GM12878 (cell line): ENCODE data around the gene C11orf91. TPM values are rescaled to one million over a fixed set of nuclear protein-coding genes. Genes with fewer than 3 reads are reported as not detected.

ENCODE experiments used
- ATAC-seq: fragments of 200-7000 bp; cut with Tn5 transposase; 3 replicates; pipeline ENCODE4 v1.9.1; 2020; ENCODE audit warnings: mild to moderate bottlenecking, moderate library complexity
- BruUV-seq: library from RNA; stranded (reverse); fragments of 400-500 nt; replicated peaks from 2 replicates; lab custom pipeline; 2021; lab: Mats Ljungman, UMichigan
- CTCF ChIA-PET: fragments of 300-600 bp; sonication (Branson Sonifier 250); formaldehyde crosslinking; extraction: SDS; loops from one replicate; lab custom pipeline; 2021; ENCODE audit warnings: inconsistent platforms; lab: Yijun Ruan, JAX
- POLR2A ChIA-PET: fragments of 350-600 bp; formaldehyde crosslinking; extraction: SDS; loops from one replicate; lab custom pipeline; 2021; ENCODE audit warnings: inconsistent platforms; lab: Charles Lee
- RAD21 ChIA-PET: fragments of 300-600 bp; sonication (Branson Sonifier 250); formaldehyde crosslinking; loops from one replicate; lab custom pipeline; 2023; ENCODE audit warnings: antibody characterized with exemption; ENCODE audit not compliant: unreplicated experiment; lab: Charles Lee
- SMC1A ChIA-PET: fragments of 300-600 bp; sonication (Branson Sonifier 250); formaldehyde crosslinking; loops from one replicate; lab custom pipeline; 2023; ENCODE audit not compliant: unreplicated experiment, uncharacterized antibody; lab: Charles Lee
- DNase-seq: peaks from one replicate; pipeline ENCODE4 v3.0.0-alpha.2; 2011; ENCODE audit warnings: low read depth, low spot score
- FAIRE-seq: peaks from 3 replicates; lab custom pipeline; 2011; peaks lifted over from hg19 to GRCh38; lab: Jason Lieb, UNC
- H2AFZ ChIP-seq: 2 replicates; pipeline ENCODE4 v1.6.0; 2011; ENCODE audit warnings: low read depth, low read length, control low read depth; ENCODE audit not compliant: control insufficient read depth
- H3K27ac ChIP-seq: 2 replicates; pipeline ENCODE4 v1.5.1; 2011; ENCODE audit warnings: control low read depth; ENCODE audit not compliant: control insufficient read depth, insufficient read depth
- H3K27me3 ChIP-seq, 2 experiments: replicated peaks in 1 of 2; 2 replicates each; pipeline versions ENCODE4 v1.6.0 to v1.6.1; 2011; ENCODE audit warnings: low read length in 1 of 2; ENCODE audit not compliant: control insufficient read depth in 2 of 2, insufficient read depth in 2 of 2
- H3K36me3 ChIP-seq, 2 experiments: 2 replicates each; pipeline ENCODE4 v1.5.1; 2011; ENCODE audit warnings: low read length in 1 of 2; ENCODE audit not compliant: control insufficient read depth in 2 of 2, insufficient read depth in 2 of 2
- H3K4me1 ChIP-seq: 2 replicates; pipeline ENCODE4 v1.6.1; 2011; ENCODE audit warnings: mild to moderate bottlenecking, low read length, moderate library complexity, mixed read lengths; ENCODE audit not compliant: control insufficient read depth, insufficient read depth
- H3K4me2 ChIP-seq: 2 replicates; pipeline ENCODE4 v1.6.0; 2011; ENCODE audit warnings: control low read depth; ENCODE audit not compliant: control insufficient read depth, insufficient read depth
- H3K4me3 ChIP-seq: fragments of 200-600 bp; sonication (generic); 2 replicates; pipeline ENCODE4 v1.5.1; 2016
- H3K79me2 ChIP-seq: 2 replicates; pipeline ENCODE4 v1.6.0; 2011; ENCODE audit warnings: low read length; ENCODE audit not compliant: control insufficient read depth, insufficient read depth
- H3K9ac ChIP-seq: 2 replicates; pipeline ENCODE4 v1.8.0; 2011; ENCODE audit warnings: low read length, control low read depth, mixed read lengths; ENCODE audit not compliant: control insufficient read depth, insufficient read depth
- H3K9me3 ChIP-seq: replicated peaks from 3 replicates; pipeline ENCODE4 v1.5.1; 2011; ENCODE audit warnings: mild to moderate bottlenecking, low read length; ENCODE audit not compliant: control insufficient read depth, insufficient read depth
- H4K20me1 ChIP-seq: 2 replicates; pipeline ENCODE4 v1.6.0; 2011; ENCODE audit not compliant: control insufficient read depth, insufficient read depth
- BCL11A ChIP-seq: IDR thresholded peaks from 2 replicates; pipeline ENCODE4 v1.6.1; 2011; ENCODE audit warnings: low read depth, low read length
- BHLHE40 ChIP-seq, 2 experiments: fragments of 450-650 bp in 1 of 2; IDR thresholded peaks; 2 replicates each; pipeline ENCODE4 v1.6.1; 2011 to 2017; ENCODE audit warnings: low read depth in 2 of 2, borderline replicate concordance in 1 of 2, improper control_type of control experiment in 1 of 2, low read length in 1 of 2, mild to moderate bottlenecking in 1 of 2
- CBX3 ChIP-seq: fragments of 200-600 bp; sonication (generic); IDR thresholded peaks from 2 replicates; pipeline ENCODE4 v1.6.1; 2016; ENCODE audit warnings: low read depth, borderline replicate concordance
- CHD2 ChIP-seq: IDR thresholded peaks from 2 replicates; pipeline ENCODE4 v1.6.1; 2011; ENCODE audit warnings: low read depth, low read length, improper control_type of control experiment, borderline replicate concordance
- EED ChIP-seq: sonication (generic); IDR thresholded peaks from 2 replicates; pipeline ENCODE4 v1.6.1; 2016; ENCODE audit warnings: antibody characterized with exemption, low read depth
- KAT2A ChIP-seq: conservative IDR thresholded peaks from 2 replicates; pipeline ENCODE4 v1.6.1; 2011; ENCODE audit warnings: low read depth, low read length; ENCODE audit not compliant: control insufficient read depth
- POLR2AphosphoS5 ChIP-seq: IDR thresholded peaks from 2 replicates; pipeline ENCODE4 v1.6.1; 2011; ENCODE audit warnings: mild to moderate bottlenecking, low read length, inconsistent platforms
- SPI1 ChIP-seq: IDR thresholded peaks from 2 replicates; pipeline ENCODE4 v1.6.1; 2011; ENCODE audit warnings: low read depth, mild to moderate bottlenecking, low read length, moderate library complexity, borderline replicate concordance; ENCODE audit not compliant: insufficient read depth
- WGBS: methylation state at CpG from one replicate; pipeline ENCODE4 v1.1.6; 2016; ENCODE audit warnings: low lambda C conversion rate; ENCODE audit not compliant: insufficient replicate concordance, insufficient coverage; ENCODE audit errors: missing lambda C conversion rate; 5-methylcytosine and 5-hydroxymethylcytosine counted together
- in situ Hi-C: fragments of 300-500 bp; cut with MboI; formaldehyde crosslinking; loops from 9 replicates; pipeline ENCODE4 v1.14.3; 2018; ENCODE audit warnings: mixed read lengths
- intact Hi-C: fragments of 100-400 bp; cut with micrococcal nuclease; formaldehyde crosslinking; loops from one replicate; pipeline ENCODE4 v1.14.2; 2022; ENCODE audit not compliant: unreplicated experiment
- polyA plus RNA-seq, 11 experiments: library from polyadenylated mRNA; depleted of rRNA in 4 of 11; unstranded in 6 of 11; stranded (reverse) in 5 of 11; fragments of >200 nt; fragmentation: Nextera tagmentation in 4 of 11; fragmentation: Illumina TruSeq in 1 of 11; extraction: Ambion mirVana in 4 of 11; extraction: Trizol in 1 of 11; gene quantifications; 1 replicate in 1 of 11; 2 replicates in 10 of 11; pipeline versions ENCODE4 v1.2.1 to v1.2.3, GENCODE V29; 2011 to 2016; ENCODE audit warnings: inconsistent platforms in 2 of 11, missing spikeins in 2 of 11, low read depth in 1 of 11
- total RNA-seq, 4 experiments: library from RNA; depleted of rRNA in 3 of 4; stranded (reverse); fragments of >200 nt in 3 of 4; fragmentation: Illumina TruSeq in 1 of 4; extraction: Trizol in 1 of 4; gene quantifications; 2 replicates each; pipeline versions ENCODE4 v1.2.1 to v1.2.3, GENCODE V29; 2013 to 2021
- TF ChIP-seq, protein P1 (sequence below): fragments of 450-650 bp; formaldehyde crosslinking; IDR thresholded peaks from 2 replicates; pipeline ENCODE4 v1.4.0; 2022; ENCODE audit warnings: mild to moderate bottlenecking, moderate library complexity
- TF ChIP-seq, protein P2 (sequence below): fragments of 450-650 bp; IDR thresholded peaks from 2 replicates; pipeline ENCODE4 v1.6.1; 2014; ENCODE audit warnings: mild to moderate bottlenecking

The C11orf91 gene
- total and polyA plus RNA-seq, 10 of the 15 experiments (the other 5 are each of a cell fraction or from before 2014, with no cell fraction given), result not detected

DNA sequence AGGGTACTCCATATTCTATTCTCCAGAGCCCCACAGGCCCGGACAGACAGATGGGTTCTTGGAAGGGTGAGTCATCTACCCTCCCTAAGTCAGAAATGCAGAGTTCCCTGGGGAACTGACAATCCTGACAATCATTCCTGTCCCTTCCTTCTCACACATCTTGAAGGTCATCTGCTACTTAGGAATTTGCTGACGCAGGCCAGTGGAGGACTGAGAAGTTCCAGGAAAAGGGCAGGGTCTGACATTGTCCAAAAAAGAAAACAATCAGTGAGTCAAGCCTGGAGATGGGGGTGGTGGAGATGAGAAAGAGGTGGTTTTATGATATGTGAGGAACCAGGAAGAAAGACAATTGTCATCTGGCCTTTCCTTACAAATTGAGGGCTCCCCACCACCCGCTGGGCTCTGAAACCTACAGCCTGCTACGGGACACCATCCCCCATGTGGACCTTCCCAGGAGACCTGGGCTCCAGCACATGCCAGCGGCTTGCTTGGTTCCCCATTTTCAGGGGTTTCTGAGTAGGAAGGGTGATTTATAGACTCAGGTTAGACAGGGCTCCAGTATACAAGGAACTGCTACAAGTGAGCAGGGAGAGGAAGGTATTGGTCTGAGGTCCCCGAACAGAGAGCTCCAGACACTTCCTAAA, 22.7 kb upstream of the C11orf91 start:
- Histone ChIP-seq H3K4me2 (peak overlapping the region; percentile 65), H4K20me1 (no peaks in the 10 kb centered on the region), H3K4me1 (peaks cover 24% of the 10 kb centered on the region), H3K79me2 (peaks cover 33% of the 10 kb centered on the region), H3K9ac (no peak overlapping the region; the same call in none of the 2 replicates), H3K27me3 (no peaks in the 10 kb centered on the region), H3K36me3 (peaks cover 9 to 18% of the 10 kb centered on the region in 2 experiments; a peak in 3 of 4 replicates), H3K4me3 (peak overlapping the region; percentile 31; the same call in 1 of the 2 replicates), H3K27ac (peak overlapping the region; percentile 62), H2AFZ (no peak overlapping the region), H3K9me3 (no peaks in the 10 kb centered on the region)
- 44% methylated on average over 6 of the region's 6 CpGs for WGBS
- TF ChIP-seq BCL11A (no peak), POLR2AphosphoS5 (no peak), BHLHE40 (IDR thresholded peaks at IDR 0.05; ENCODE audit: borderline replicate concordance in 1 of 2, low read depth in 2 of 2, low read length in 1 of 2) (peak; percentile 35 to 51; a peak in 1 of 4 replicates), CHD2 (no peak), SPI1 (peak; percentile 1; the same call in 1 of the 2 replicates), KAT2A (no peak), EED (peak; percentile 26; the same call in 1 of the 2 replicates), CBX3 (no peak)
- TF ChIP-seq, protein P1, sequence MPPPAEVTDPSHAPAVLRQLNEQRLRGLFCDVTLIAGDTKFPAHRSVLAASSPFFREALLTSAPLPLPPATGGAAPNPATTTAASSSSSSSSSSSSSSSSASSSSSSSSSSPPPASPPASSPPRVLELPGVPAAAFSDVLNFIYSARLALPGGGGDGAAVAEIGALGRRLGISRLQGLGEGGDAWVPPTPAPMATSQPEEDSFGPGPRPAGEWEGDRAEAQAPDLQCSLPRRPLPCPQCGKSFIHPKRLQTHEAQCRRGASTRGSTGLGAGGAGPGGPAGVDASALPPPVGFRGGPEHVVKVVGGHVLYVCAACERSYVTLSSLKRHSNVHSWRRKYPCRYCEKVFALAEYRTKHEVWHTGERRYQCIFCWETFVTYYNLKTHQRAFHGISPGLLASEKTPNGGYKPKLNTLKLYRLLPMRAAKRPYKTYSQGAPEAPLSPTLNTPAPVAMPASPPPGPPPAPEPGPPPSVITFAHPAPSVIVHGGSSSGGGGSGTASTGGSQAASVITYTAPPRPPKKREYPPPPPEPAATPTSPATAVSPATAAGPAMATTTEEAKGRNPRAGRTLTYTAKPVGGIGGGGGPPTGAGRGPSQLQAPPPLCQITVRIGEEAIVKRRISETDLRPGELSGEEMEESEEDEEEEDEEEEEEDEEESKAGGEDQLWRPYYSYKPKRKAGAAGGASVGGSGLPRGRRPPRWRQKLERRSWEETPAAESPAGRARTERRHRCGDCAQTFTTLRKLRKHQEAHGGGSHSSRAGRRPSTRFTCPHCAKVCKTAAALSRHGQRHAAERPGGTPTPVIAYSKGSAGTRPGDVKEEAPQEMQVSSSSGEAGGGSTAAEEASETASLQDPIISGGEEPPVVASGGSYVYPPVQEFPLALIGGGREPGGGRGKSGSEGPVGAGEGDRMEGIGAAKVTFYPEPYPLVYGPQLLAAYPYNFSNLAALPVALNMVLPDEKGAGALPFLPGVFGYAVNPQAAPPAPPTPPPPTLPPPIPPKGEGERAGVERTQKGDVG (CRISPR knock-in tag), result no peak
- TF ChIP-seq, protein P2, sequence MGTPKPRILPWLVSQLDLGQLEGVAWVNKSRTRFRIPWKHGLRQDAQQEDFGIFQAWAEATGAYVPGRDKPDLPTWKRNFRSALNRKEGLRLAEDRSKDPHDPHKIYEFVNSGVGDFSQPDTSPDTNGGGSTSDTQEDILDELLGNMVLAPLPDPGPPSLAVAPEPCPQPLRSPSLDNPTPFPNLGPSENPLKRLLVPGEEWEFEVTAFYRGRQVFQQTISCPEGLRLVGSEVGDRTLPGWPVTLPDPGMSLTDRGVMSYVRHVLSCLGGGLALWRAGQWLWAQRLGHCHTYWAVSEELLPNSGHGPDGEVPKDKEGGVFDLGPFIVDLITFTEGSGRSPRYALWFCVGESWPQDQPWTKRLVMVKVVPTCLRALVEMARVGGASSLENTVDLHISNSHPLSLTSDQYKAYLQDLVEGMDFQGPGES, result no peak
- ATAC-seq (peak; percentile 43), FAIRE-seq (no peak), DNase-seq (no peak)
- in situ Hi-C loops, result no loop called here
- RAD21 ChIA-PET, result interaction anchor here (1.0 to 2.4 kb wide), 6 partner anchors 8 to 19 kb away, joined by 3 to 21 read pairs (median 10); partner anchors contain the start of gene CD59
- SMC1A ChIA-PET, result interaction anchor here (0.8 to 2.1 kb wide), 8 partner anchors 8 to 54 kb away, joined by 3 to 17 read pairs (median 4); partner anchors contain the start of gene FBXO3
- BruUV-seq, result no TSS peak
- CTCF ChIA-PET, result interaction anchor here (0.8 to 4.2 kb wide), 8 partner anchors 7 to 36 kb away, joined by 3 to 32 read pairs (median 4); no protein-coding TSS in a partner anchor
- POLR2A ChIA-PET, result interaction anchor here (0.6 to 1.9 kb wide), 3 partner anchors 11 to 917 kb away, joined by 3 to 7 read pairs (median 6); no protein-coding TSS in a partner anchor
- intact Hi-C loops, result no loop called here
